HG03175 (cell line): Measurements from ENCODE around the gene TMEM60.
A peak's percentile ranks its signal among the peaks of the same experiment; 100 is the strongest.
"Not testable (repeated sequence)": the region's sequence is repeated elsewhere in the genome, so short reads cannot be mapped to it uniquely, and the experiment has no call there.

ENCODE experiments used
- ATAC-seq: cut with Tn5 transposase; IDR thresholded peaks from one replicate; pipeline ENCODE4 v1.9.1; 2021; ENCODE audit warnings: mild to moderate bottlenecking, moderate library complexity; ENCODE audit not compliant: unreplicated experiment

TMEM60 gene, protein sequence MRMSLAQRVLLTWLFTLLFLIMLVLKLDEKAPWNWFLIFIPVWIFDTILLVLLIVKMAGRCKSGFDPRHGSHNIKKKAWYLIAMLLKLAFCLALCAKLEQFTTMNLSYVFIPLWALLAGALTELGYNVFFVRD

GRCh38 chr7:77798394-77799077 lies at the start of gene TMEM60, which contains the start of gene PHTF2:
Gene TMEM60, minus strand, starts transcription at chr7:77798434. Its CDS starts 4,061 bp downstream, at chr7:77794373.
Gene PHTF2, plus strand, starts transcription at chr7:77798773.
- peak; percentile 93 for ATAC-seq

- no peak for ATAC-seq
Observed at GRCh38 chr7:77846317-77847092, 48.3 kb upstream of the TMEM60 start.

GRCh38 chr7:77843194-77843593 lies 45.0 kb upstream of the TMEM60 start:
- no peak for ATAC-seq

DNA sequence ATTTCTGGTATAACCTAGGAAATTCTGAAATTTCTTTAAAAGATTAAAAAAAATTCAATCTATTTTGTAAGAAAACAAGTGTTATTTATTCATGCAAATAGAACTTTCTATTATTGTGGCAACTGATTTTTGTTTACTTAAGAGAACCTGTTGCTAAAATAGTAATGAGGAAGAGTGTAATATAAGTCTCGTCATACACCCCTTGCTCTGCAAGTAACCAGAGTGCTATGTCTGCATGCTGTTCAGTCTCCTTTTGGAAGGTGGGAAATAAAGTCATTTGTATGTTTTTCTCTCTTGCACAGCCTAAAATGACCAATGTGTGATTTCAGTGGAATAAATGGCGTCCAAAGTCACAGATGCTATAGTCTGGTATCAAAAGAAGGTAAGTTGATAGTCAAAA lies 41.7 kb upstream of the TMEM60 start:
- ATAC-seq, result no peak

DNA sequence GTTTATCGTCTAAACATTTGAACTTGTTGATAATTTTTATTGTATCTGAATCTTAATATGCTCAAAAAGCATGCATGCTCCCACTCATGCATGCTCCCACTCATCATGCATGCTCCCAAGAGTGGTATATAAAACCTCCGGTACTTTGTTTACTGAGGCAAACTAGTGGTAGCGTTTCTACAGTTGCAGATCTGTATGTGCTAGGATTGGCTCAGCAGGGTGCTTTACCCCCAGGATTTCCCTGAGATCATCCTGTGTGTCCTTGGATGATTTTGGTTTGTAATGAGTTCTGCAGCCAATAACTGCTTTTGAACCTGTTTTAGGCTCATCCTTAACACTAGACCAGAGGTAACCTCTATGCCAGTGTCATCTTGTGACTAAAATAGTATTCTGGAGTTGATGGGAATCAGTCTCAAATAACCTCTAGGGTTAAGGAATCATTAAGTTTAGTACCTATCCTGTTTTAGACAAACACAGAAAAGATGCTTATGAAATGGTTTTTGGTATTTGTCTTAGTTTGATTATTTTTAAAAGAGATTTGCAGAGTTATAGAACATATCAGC lies 40.8 kb upstream of the TMEM60 start:
- no peak for ATAC-seq

GRCh38 chr7:77837966-77838365 lies 39.7 kb upstream of the TMEM60 start:
- no peak for ATAC-seq

- ATAC-seq, result no peak
Observed at GRCh38 chr7:77837275-77837674, 39.0 kb upstream of the TMEM60 start.

DNA sequence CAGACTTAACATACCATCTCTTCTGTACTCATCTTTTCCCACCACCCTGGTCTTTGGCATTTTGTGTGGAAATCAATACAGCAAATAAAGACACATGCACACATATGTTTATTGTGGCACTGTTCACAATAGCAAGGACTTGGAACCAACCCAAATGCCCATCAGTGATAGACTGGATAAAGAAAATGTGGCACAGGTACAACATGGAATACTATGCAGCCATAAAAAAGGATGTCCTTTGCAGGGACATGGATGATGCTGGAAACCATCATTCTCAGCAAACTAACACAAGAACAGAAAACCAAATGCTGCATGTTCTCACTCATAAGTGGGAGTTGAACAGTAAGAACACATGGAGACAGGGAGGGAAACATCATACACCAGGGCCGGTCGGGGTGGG lies 38.2 kb upstream of the TMEM60 start:
- ATAC-seq, result not testable (repeated sequence)

- ATAC-seq, result no peak
Observed at GRCh38 chr7:77833136-77833535, 34.9 kb upstream of the TMEM60 start.

DNA sequence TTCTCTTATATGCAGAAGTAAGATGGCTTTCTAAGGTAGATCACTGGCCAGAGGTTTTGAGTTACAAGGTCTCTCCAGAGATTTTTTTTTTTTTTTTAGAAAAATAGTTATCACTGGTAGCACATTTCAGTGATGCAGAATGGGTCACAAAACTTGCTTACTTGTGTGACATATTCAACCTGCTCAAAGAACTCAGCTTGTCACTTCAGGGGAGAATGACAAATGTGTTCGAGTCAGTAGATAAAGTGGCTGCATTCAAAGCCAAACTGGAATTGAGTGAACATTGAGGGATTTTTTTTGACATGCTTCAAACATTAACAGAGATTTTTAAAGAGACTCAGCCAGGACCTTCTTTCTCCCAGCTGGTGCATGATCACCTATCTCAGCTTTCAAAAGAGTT lies 33.7 kb upstream of the TMEM60 start:
- ATAC-seq, result no peak

DNA sequence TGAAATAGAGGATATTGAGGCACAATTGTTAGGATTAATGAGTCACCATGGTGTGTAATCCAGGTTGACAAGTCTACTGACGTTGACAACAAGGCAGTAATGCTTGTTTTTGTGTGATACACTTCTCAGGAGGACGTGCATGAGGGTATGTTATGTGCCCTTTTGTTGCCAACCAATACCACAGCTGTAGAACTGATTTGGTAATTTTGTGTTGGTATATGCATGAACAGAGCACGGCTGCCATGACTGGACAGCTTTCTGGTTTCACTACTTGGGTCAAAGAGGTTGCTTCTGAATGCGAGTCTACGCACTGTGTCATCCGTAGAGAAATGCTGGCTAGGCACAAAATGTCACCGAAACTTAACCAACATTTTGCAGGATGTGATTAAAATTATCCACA lies 33.2 kb upstream of the TMEM60 start:
- ATAC-seq, result no peak

GRCh38 chr7:77830649-77831355 lies 32.6 kb upstream of the TMEM60 start:
- no peak for ATAC-seq

- ATAC-seq, result no peak
Observed at GRCh38 chr7:77827999-77828398, 29.8 kb upstream of the TMEM60 start.

- ATAC-seq, result no peak
Observed at GRCh38 chr7:77826300-77826699, 28.1 kb upstream of the TMEM60 start.

GRCh38 chr7:77825131-77825530 lies 26.9 kb upstream of the TMEM60 start:
- ATAC-seq, result no peak

DNA sequence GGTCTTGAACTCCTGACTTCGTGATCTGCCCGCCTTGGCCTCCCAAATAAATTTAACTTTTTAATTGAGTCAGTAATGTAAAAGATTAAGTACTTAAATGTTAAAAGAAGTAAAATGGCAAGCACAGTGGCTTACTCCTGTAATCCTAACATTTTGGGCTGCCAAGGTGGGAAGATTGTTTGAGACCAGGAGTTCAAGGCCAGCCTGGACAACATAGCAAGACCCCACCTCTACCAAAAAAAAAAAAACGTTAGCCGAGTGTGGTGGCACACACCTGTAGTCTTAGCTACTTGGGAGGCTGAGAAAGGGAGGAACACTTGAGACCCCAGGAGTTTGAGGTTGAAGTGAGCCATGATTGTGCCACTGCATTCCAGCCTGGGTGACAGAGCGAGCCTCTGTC lies 26.4 kb upstream of the TMEM60 start:
- ATAC-seq, result no peak

DNA sequence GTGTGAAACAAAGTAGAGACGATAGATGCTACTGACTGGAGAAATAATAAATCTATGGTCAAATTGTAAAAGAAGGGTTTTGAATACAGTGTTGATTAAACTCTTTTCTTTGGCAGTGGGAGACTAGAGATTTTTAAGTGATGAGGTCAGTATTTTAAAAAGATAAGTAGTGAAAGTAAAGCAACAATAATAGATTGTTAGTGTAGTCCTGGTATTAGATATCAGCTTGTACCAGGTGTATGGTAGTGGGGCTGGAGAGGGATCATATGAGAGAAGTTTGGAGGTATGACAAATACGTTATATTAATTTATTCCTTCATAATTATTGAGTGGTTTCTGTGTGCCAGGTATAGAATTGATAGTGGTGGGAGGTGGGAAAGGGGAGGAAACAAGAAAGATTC lies 25.6 kb upstream of the TMEM60 start:
- ATAC-seq, result peak; percentile 40

GRCh38 chr7:77822269-77822668 lies 24.0 kb upstream of the TMEM60 start:
- ATAC-seq, result no peak

DNA sequence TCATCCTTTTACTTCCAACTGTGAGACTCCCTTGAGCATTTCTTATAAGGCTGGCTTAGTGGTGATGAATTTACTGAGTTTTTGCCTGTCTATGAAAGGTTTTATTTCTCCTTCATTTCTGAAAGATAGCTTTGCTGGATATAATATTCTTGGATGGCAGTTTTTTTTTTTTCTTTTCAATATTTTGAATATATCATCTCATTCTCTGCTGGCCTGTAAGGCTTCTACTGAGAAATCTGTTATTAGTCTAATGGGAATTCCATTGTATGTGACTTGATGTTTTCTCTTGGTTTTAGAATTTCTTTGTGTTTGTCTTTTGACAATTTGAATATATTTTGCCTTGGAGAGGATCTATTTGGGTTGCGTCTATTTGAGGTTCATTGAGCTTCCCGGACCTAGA lies 22.7 kb upstream of the TMEM60 start:
- no peak for ATAC-seq

GRCh38 chr7:77819021-77819420 lies 20.8 kb upstream of the TMEM60 start:
- ATAC-seq, result no peak

- ATAC-seq, result no peak
Observed at GRCh38 chr7:77813180-77813579, 14.9 kb upstream of the TMEM60 start.
